GM19025 (cell line): Measurements from ENCODE around the gene IL16.

Source experiments
- ATAC-seq: cut with Tn5 transposase; IDR thresholded peaks from one replicate; pipeline ENCODE4 v1.9.1; 2021; ENCODE audit warnings: mild to moderate bottlenecking, low read depth, moderate library complexity; ENCODE audit not compliant: unreplicated experiment

Gene IL16

GRCh38 chr15:81254277-81254915 is 57.7 kb downstream of the IL16 start:
- no peak for ATAC-seq

DNA sequence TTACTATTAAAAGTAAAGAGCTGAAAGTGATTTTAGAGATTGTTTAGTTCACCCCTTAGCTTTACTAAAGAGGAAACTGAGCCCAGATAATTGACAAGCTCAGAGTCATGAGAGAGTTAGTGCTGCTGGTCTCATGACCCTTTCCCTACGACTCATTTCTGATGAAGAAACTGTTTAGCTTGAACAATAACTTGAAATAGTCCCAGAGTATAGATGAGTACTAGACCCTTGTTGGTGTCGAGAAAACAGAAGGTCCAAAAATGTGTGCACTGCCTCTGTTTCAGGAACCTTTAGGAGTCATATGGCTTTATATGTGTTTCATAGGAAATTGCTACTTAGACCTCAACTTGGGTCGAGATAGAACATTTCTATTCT is 58.2 kb downstream of the IL16 start:
- no peak for ATAC-seq

DNA sequence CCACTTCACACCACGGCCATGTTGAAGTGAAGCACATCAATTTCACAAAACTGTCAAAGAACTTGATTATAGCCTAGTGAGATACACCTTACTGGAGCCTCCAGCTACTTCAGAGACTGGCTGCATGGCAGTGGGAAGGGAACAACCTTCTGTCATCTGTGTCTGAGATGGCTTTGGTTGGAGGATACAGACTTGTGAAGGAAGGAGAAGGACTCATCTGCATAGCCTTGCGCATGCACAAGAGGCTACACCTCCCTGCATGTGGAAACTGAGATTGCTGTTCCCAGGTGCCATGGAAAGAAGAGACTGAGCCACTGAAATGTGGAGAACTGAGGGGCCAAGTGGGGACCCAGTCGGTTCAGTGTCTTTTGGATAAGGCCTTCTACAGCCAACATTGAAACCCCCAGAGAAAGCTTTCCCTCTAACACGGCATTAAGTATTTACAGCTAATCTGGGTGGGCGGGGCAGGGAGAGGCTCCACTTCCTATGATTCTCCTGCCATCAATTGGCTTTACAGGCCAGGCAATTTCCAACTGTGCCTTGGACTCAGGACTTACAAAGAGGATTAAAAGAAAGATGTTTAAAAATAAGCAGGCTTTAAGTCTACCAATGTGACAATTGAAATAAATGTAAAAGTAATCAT is 58.8 kb downstream of the IL16 start:
- no peak for ATAC-seq

- no peak for ATAC-seq
Observed at GRCh38 chr15:81255958-81256320, 59.3 kb downstream of the IL16 start.

DNA sequence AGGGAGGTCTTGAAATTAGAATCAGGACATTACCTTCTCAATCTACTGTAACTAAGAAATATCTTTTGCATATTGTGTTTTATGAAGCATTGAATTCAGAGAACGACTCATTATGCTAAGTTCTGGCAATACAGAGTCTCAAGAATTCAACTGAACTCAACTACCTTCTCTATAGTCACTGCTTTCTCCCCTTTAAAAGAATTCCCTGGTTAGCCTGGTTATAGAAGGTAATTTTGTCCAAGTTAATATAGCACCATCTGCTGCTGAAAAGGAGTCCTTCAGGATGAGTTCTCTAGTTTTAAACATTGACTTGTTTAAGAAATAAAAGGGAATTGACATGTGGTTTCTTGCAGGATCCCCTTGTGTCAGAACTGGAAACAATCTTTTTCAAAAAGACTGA is 60.2 kb downstream of the IL16 start:
- no peak for ATAC-seq

- no peak for ATAC-seq
Observed at GRCh38 chr15:81257435-81257834, 60.8 kb downstream of the IL16 start.

DNA sequence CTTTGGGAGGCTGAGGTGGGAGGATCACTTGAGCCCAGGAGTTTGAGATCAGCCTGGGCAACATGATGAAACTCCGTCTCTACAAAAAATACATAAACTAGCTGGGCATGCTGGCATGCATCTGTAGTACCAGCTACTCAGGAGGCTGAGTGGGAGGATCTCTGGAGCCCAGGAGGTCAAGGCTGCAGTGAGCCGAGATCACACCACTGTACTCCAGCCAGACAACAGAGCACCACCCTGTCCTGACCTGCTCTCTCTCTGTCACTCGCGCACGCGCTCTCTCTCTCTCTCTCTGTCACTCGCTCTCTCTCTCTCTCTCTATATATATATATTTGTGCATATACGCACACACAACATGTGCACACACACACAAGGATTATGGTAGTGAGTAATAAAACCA is 61.8 kb downstream of the IL16 start:
- ATAC-seq = no peak

GRCh38 chr15:81259760-81260298 is 63.1 kb downstream of the IL16 start:
- ATAC-seq = no peak

- no peak for ATAC-seq
Observed at GRCh38 chr15:81261172-81261811, 64.6 kb downstream of the IL16 start.

GRCh38 chr15:81263477-81263876 is 66.8 kb downstream of the IL16 start:
- no peak for ATAC-seq

DNA sequence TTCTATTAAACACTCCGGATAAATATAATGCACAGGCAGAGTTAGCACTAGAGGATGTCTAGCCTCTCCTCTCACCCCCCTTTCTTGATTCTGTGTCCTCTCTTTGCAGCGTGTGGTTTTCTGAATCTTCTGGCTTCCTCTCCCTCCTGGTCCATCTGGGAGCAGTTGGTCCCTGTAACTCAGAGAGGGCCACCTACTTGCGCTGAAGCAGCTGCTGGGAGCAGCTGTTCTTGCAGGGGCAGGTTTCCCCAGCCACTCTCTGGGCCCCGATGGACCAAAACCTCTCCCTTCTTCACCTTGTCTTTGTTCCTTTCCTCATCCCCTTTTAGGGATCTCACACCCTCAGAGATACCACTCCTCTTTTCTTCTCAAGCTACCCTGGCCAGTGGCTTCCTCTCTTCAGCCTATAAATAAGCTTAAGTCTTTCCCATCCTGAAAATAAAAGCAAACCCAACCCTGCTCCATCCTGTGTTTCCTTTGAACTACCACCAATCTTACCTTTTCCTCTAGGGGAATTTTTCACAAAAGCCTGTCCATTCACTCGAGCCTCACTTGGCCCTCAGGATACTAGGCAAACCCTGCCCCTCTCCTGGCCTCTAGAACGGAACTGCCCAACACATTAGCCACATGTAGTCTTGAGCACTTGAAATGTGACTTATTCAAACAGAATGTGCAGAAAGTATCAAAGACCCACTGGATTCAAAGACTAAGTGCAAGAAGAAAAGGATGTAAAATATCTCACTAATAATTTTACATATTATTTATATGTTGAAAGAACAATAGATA is 67.6 kb downstream of the IL16 start:
- ATAC-seq = no peak

- no peak for ATAC-seq
Observed at GRCh38 chr15:81265256-81265943, 68.7 kb downstream of the IL16 start.

DNA sequence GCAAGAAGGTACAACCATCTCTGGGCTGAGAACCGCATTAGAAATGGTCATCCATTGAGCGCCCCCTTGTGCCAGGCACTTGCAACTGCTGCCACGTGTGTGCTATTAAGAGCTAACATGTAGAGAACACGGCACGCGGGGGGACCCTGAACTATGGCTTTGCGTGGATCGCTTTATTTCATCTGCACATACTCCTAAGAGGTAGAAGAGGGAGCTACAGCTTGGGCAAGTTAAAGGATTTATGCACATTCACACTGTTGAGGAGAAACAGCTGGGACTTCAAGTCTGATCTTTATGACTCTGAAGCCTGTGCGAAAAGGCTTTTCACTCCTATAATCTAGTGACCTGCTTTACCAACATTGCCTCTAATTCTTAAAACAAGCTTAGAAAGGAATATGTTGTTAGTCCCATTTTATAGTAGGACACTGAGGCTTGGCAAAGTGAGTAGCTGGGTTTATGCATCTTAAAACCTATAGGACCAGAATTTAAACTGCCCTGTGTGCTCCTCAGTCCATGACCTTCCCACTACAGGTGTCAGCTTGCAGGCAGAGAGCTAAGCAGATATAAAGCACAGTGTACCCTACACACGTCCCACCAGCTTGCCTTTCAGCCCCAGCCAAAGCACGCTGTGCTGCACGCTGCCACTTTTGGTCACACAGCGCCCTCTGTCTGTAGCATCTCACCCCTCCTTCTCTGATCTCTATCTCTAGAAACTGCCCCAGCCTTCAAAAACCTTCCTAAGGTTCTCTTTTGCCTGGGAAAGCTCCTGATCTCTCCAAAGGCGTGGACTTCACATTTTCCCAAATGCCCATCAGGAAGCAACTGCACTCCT is 69.5 kb downstream of the IL16 start:
- peak; percentile 64 for ATAC-seq

GRCh38 chr15:81268340-81268739 is 71.7 kb downstream of the IL16 start:
- ATAC-seq = no peak

DNA sequence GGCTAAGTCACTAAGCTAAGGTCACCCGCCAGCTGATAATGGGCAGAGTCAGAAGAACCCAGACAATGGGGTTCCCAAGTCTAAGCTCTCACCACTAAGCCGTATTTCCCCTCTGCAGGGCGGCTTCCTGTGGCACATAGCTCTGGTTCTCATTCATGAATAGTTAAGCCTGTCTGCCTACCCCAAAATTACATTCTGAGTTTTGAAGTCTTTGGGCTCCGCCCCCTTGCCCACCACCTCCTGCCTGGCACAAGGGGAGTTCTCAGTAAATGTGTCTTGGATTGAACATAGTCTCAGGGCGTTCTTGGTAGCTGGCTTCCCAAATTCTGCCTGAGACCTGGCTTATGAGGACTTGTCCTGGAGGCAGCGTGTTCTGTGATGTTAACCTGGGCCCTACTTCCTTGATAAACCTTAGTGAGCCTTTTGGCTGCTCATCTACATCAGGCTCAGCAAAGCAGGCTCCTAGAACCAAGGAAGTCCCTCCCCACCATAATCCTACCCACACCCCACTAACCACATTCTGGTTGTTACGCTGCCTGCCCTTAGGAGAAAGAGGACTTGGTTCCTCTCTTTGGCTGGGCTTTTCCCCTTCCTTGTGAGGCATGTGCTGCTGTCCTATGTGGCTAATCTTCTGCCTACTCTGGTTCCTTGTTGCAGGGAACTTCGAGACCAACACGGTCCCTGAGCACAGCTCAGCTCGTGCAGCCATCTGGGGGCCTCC is 72.4 kb downstream of the IL16 start:
- ATAC-seq = no peak

- no peak for ATAC-seq
Observed at GRCh38 chr15:81270188-81270587, 73.5 kb downstream of the IL16 start.

GRCh38 chr15:81270781-81271491 is 74.3 kb downstream of the IL16 start:
- no peak for ATAC-seq
